Embryonic facial prominence (tissue), 1 donor: Measurements from ENCODE around the gene GALNT17.
"Not testable (repeated sequence)": the region's sequence is repeated elsewhere in the genome, so short reads cannot be mapped to it uniquely, and the experiment has no call there.

Experiments
- DNase-seq: peaks from one replicate; pipeline ENCODE4 v3.0.0-alpha.2; 2016; ENCODE audit errors: extremely low spot score

GALNT17 gene

GRCh38 chr7:71560354-71560995 lies 428.5 kb downstream of the GALNT17 start:
- no peak for DNase-seq

GRCh38 chr7:71563276-71563675 lies 431.3 kb downstream of the GALNT17 start:
- DNase-seq: no peak

- no peak for DNase-seq
These were observed 434.4 kb downstream of the GALNT17 start for GRCh38 chr7:71566376-71566775.

GRCh38 chr7:71566991-71567390 lies 435.0 kb downstream of the GALNT17 start:
- DNase-seq: no peak

GRCh38 chr7:71574153-71574860 lies 442.4 kb downstream of the GALNT17 start:
- no peak for DNase-seq

- no peak for DNase-seq
These were observed 448.1 kb downstream of the GALNT17 start for GRCh38 chr7:71580027-71580426.

DNA sequence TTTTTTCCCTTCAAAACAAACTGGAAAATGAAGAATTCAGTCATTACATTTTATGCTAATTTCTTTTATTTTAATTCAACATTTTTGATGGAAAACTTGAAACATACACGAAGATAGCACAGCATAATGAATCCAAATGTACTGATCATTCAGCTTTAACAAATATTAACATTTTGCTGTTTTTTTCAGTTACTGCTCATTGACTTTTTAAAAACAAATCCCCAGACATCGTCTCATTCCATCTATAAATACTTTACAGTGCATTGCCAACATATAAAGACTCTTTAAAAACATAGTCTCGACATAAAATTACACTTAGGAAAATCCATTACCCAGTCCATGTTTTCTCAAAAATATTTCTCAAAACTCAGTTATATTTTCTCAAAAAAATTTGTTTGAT lies 452.3 kb downstream of the GALNT17 start:
- no peak for DNase-seq

GRCh38 chr7:71591876-71592275 lies 459.9 kb downstream of the GALNT17 start:
- no peak for DNase-seq

- not testable (repeated sequence) for DNase-seq
These were observed 460.4 kb downstream of the GALNT17 start for GRCh38 chr7:71592388-71592787.

DNA sequence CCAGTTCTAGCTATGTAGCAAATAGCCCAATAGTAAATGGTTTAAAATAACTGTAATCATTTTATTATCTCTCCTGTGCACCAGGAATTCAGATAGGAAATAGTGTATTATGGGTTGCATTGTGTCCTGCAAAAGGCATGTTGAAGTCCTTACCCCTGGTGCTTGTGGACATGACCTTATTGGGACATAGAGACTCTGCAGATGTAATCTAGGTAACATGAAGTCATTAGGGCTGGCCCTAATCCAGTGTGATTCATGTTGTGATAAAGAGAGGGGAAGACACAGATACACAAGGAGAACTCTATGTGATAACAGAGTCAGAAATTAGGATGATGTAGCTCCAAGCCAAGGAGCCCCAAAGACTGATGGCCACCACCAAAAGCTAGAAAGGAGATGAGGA lies 462.8 kb downstream of the GALNT17 start:
- DNase-seq: no peak

- no peak for DNase-seq
These were observed 463.2 kb downstream of the GALNT17 start for GRCh38 chr7:71595176-71595575.

DNA sequence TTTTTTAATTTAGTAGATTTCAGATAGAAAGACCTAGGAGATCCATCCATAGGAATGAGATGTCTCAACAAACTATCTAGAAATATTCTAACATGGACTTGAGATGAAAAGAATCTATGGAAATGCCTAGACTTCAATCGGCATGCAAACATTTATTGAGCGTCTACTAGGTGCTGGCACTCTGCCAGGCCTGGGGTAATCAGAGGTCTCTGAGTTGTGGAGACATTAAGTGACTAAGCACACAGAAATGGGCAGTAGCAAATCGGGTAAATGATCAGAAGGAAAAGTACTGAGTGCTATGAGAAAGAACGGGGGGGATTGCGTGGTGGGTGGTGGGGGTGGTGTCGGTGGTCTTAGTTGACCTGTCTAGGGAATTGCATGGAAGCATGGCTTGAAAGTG lies 466.6 kb downstream of the GALNT17 start:
- DNase-seq: no peak

DNA sequence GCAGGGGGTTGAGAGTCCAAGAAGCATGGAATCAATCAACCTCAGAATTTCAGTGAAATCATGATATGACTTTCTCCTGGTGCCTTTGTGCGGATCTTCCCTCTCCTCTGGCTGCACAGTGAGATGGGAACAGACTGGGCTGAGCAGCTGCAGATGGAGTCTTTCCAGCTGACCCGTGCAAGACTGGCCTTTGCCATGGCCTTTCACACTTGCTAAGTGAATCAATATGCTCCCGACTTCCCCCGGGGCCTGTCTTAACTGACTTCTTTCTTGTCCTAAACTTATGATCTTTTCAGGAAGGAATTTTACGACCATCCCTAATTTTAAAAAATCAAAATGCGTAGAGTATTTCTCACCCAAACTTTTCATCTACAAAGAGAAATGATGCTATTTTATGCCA lies 469.9 kb downstream of the GALNT17 start:
- no peak for DNase-seq

DNA sequence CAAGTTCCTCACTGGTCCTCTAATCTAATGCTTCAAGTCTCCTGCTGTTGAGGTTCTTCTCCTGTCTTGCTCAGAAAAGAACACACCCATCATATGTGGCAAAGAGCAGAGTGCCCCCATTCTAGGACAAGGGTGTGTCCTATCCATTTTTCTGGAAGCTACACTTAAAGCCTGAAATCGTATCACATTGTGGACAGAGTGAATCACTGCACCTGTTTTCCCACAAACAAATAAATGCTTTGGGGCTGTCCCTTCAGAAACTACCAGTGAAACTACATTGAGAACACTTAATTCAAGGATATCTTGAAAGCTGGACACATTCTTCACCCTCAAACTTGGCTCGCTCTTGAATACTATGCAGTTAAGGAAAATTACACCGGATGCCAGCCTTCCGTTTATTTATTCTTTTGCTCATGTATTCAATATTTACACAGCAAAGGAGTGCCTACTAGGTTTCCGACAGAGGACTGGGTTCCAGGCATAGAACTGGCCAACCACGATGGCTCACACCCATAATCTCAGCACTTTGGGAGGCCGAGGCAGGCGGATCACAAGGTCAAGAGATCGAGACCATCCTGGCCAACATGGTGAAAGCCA lies 473.0 kb downstream of the GALNT17 start:
- DNase-seq: no peak

DNA sequence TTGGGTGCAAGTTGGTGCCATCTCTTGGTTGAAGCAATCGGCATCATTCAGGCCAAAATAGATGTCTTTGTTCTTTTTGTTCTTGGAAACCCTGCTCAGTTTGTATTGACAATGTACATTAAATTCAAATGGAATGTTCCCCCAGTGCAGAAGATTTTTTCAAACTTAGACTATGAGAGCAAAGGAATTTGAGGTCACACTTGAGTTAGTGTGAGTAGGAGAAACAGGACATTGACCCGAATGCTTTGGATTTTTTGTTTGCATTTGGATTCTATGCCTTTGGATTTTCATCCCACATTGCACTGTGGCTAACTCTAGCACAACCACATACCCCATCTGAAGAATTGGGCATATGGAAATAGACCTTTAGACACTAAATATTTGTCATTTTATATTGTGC lies 480.0 kb downstream of the GALNT17 start:
- no peak for DNase-seq

DNA sequence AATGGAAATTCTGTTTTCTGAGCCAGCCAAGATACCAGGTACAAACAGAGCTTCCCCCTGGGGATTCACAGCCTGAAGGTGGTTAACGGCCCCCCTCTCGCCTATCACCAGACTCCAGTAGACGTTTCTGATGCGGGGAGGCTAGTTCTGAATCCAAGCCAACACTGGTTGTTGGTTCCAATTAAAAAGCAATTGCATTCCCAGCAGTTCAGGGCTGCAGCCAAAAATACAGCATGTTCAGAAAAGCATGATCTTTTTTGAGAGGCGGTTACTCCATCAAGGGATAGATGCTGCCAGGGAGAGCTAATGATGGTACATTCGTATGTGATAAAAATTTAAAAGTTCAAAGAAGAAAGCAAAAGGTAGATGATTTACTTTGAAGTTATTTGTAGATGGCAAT lies 481.0 kb downstream of the GALNT17 start:
- peak; percentile 25 for DNase-seq

GRCh38 chr7:71613313-71613712 lies 481.4 kb downstream of the GALNT17 start:
- DNase-seq: no peak

GRCh38 chr7:71615017-71615416 lies 483.1 kb downstream of the GALNT17 start:
- DNase-seq: no peak

- DNase-seq: no peak
These were observed 484.3 kb downstream of the GALNT17 start for GRCh38 chr7:71616217-71616616.

DNA sequence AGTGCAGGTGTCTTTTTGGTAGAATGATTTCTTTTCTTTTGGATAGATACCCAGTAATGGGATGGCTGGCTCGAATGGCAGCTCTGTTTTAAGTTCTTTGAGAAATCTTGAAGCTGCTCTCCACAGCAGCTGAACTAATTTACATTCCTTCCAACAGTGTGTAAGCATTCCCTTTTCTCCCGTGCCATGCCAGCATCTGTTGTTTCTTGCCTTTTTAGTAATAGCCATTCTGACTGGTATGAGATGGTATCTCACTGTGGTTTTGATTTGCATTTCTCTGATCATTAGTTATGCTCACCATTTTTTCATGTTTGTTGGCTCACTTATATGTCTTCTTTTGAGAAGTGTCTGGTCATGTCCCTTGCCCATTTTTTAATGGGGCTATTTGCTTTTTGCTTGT lies 486.3 kb downstream of the GALNT17 start:
- DNase-seq: no peak

DNA sequence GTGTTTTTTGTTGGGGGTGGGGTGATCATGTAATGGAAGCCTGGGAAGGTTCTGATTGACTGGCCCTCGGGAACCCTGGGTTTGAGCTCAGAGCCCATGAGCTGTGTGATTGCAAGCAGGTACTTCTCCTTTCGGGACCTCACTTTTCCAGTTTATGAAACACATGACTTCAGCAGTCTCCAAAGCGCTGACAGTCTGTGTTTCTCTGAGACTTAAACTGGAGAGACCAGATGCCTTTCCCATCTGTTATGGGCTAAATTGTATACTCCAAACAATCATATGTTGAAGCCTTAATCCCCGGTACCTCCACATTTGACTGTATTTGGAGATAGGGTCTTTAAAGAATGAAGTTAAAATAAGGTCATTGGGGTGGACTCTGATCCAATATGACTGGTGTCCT lies 493.6 kb downstream of the GALNT17 start:
- DNase-seq: peak; percentile 49

- DNase-seq: no peak
These were observed 494.3 kb downstream of the GALNT17 start for GRCh38 chr7:71626206-71626605.

- DNase-seq: no peak
These were observed 495.7 kb downstream of the GALNT17 start for GRCh38 chr7:71627651-71628050.
